Progenitor cell of endocrine pancreas (in vitro differentiated cells): ENCODE results near the gene MTHFD1L. TPM values are rescaled to one million over a fixed set of nuclear protein-coding genes. Genes with fewer than 3 reads are reported as not detected.
A peak's percentile ranks its signal among the peaks of the same experiment; 100 is the strongest.

Source experiments
- DNase-seq: peaks from one replicate; pipeline ENCODE4 v3.0.0; 2021; ENCODE audit warnings: low spot score; ENCODE audit not compliant: unreplicated experiment
- H3K27ac Mint-ChIP-seq: 2 replicates; pipeline ENCODE4 v1.8.0; 2021; ENCODE audit warnings: mild to moderate bottlenecking, moderate library complexity, mixed read lengths
- H3K27me3 Mint-ChIP-seq: 2 replicates; pipeline ENCODE4 v1.8.0; 2021; ENCODE audit warnings: mixed read lengths
- H3K36me3 Mint-ChIP-seq: 2 replicates; pipeline ENCODE4 v1.8.0; 2022; ENCODE audit warnings: mixed read lengths; ENCODE audit not compliant: insufficient read depth
- H3K4me1 Mint-ChIP-seq: 2 replicates; pipeline ENCODE4 v1.8.0; 2021; ENCODE audit warnings: low read depth, mixed read lengths
- H3K4me3 Mint-ChIP-seq: 2 replicates; pipeline ENCODE4 v1.8.0; 2021; ENCODE audit warnings: low read depth, mild to moderate bottlenecking, moderate library complexity, mixed read lengths
- H3K9me3 Mint-ChIP-seq: 2 replicates; pipeline ENCODE4 v1.8.0; 2021; ENCODE audit warnings: low read depth, mixed read lengths
- total RNA-seq: library from RNA; stranded (reverse); gene quantifications from 2 replicates; pipeline ENCODE4 v1.2.1, GENCODE V29; 2021
- TF ChIP-seq, protein P1 (sequence below): fragments of 200-600 bp; sonication (generic); IDR thresholded peaks from one replicate; pipeline ENCODE4 v1.5.0; 2021; ENCODE audit warnings: antibody characterized with exemption, mild to moderate bottlenecking; ENCODE audit not compliant: unreplicated experiment

MTHFD1L gene
- total RNA-seq, 1 donor from 2014 or later: 37.4 TPM

DNA sequence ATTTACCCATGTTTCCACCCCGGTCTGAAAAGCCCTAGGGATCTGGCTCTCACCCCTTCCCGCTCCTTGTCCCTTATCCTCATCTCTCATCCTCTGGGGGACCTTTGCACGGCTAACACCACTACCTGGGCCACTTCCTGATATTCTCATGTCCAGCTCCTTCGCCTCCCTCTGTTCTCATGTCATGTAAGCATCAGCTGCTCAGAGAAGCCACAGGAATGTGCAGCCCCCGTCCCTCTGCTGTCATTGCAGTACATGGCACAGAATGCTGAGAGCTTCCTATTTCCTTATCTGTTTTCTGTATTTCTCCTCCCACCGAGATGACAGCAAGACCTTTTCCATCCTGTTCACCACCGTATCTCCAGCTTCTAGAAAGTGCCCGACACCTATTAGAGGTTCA lies 102.4 kb downstream of the MTHFD1L start:
- H3K27me3 Mint-ChIP-seq: no peaks in the 10 kb centered on the region
- TF ChIP-seq, protein P1, sequence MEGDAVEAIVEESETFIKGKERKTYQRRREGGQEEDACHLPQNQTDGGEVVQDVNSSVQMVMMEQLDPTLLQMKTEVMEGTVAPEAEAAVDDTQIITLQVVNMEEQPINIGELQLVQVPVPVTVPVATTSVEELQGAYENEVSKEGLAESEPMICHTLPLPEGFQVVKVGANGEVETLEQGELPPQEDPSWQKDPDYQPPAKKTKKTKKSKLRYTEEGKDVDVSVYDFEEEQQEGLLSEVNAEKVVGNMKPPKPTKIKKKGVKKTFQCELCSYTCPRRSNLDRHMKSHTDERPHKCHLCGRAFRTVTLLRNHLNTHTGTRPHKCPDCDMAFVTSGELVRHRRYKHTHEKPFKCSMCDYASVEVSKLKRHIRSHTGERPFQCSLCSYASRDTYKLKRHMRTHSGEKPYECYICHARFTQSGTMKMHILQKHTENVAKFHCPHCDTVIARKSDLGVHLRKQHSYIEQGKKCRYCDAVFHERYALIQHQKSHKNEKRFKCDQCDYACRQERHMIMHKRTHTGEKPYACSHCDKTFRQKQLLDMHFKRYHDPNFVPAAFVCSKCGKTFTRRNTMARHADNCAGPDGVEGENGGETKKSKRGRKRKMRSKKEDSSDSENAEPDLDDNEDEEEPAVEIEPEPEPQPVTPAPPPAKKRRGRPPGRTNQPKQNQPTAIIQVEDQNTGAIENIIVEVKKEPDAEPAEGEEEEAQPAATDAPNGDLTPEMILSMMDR: no peak
- H3K27ac Mint-ChIP-seq: peak overlapping the region; percentile 33
- peaks cover 13% of the 10 kb centered on the region for H3K36me3 Mint-ChIP-seq
- peaks cover 6% of the 10 kb centered on the region for H3K4me1 Mint-ChIP-seq
- no peaks in the 10 kb centered on the region for H3K9me3 Mint-ChIP-seq
- no peak overlapping the region for H3K4me3 Mint-ChIP-seq
- DNase-seq: no peak

DNA sequence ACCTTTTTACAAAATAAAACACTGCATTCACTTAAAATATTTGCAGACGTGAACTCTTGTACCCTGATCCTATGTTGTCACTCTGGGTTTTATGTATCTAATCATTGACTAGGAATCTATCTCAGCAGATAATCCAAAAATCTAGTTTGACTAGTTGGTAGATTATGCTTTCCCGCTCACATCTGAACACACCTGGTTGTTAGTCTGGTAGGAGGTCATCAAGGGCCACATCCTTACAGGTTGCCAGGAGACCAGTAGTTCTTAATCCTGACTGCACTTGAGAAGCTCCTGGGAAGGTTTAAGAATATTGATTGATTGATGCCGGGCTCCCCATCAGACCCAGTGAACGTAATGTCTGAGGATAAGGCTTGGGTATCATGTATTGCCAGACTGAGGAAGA lies 104.4 kb downstream of the MTHFD1L start:
- TF ChIP-seq, protein P1: no peak
- DNase-seq: no peak
- no peaks in the 10 kb centered on the region for H3K27me3 Mint-ChIP-seq
- no peaks in the 10 kb centered on the region for H3K9me3 Mint-ChIP-seq
- peaks cover 23% of the 10 kb centered on the region for H3K36me3 Mint-ChIP-seq
- peaks cover 8% of the 10 kb centered on the region for H3K4me1 Mint-ChIP-seq
- H3K4me3 Mint-ChIP-seq: no peak overlapping the region
- no peak overlapping the region for H3K27ac Mint-ChIP-seq

DNA sequence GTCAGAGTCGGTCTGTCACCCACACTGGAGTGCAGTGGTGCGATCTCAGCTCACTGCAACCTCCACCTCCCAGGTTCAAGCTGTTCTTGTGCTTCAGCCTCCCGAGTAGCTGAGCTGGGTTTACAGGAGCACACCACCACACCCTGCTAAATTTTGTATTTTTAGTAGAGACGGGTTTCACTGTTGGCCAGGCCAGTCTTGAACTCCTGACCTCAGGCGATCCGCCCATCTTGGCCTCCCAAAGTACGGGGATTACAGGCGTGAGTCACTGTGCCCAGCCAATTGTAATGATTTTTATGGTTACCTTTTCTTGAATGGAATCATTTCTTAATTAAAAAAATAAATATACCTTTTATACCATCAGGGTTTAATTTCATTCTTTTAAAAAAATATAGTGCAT lies 105.7 kb downstream of the MTHFD1L start:
- peaks cover 8% of the 10 kb centered on the region for H3K4me1 Mint-ChIP-seq
- TF ChIP-seq, protein P1: no peak
- no peak overlapping the region for H3K27ac Mint-ChIP-seq
- no peak overlapping the region for H3K4me3 Mint-ChIP-seq
- H3K9me3 Mint-ChIP-seq: no peaks in the 10 kb centered on the region
- no peaks in the 10 kb centered on the region for H3K27me3 Mint-ChIP-seq
- no peak for DNase-seq
- peaks cover 20% of the 10 kb centered on the region for H3K36me3 Mint-ChIP-seq

GRCh38 chr6:150975136-150975535 lies 109.6 kb downstream of the MTHFD1L start:
- Mint-ChIP-seq H3K36me3 (peaks cover 22% of the 10 kb centered on the region), H3K4me3 (no peak overlapping the region), H3K4me1 (peaks cover 2% of the 10 kb centered on the region)

GRCh38 chr6:150977281-150977680 lies 111.8 kb downstream of the MTHFD1L start:
- TF ChIP-seq, protein P1: no peak
- Mint-ChIP-seq H3K9me3 (no peaks in the 10 kb centered on the region), H3K27ac (no peak overlapping the region), H3K36me3 (peaks cover 22% of the 10 kb centered on the region), H3K4me3 (no peak overlapping the region), H3K27me3 (no peaks in the 10 kb centered on the region), H3K4me1 (peaks cover 2% of the 10 kb centered on the region)
- no peak for DNase-seq

More at GRCh38 chr6:150975136-150975535, 109.6 kb downstream of the MTHFD1L start:
- Mint-ChIP-seq H3K9me3 (no peaks in the 10 kb centered on the region), H3K27me3 (no peaks in the 10 kb centered on the region), H3K27ac (no peak overlapping the region)
- TF ChIP-seq, protein P1: no peak
- DNase-seq: no peak
